Body of pancreas (tissue), 4 donors: ENCODE data around the gene SYNJ2.

Experiments used
- CTCF ChIP-seq, 7 experiments: fragments of 450-650 bp in 4 of 7; fragments of 200-600 bp in 3 of 7; sonication (generic) in 3 of 7; IDR thresholded peaks; one replicate each; pipeline ENCODE4 v1.5.1; 2016 to 2019; ENCODE audit warnings: antibody characterized with exemption in 7 of 7
- POLR2A ChIP-seq, 3 donors: fragments of 450-650 bp; IDR thresholded peaks; one replicate each; pipeline ENCODE4 v1.6.1; 2016; ENCODE audit warnings: antibody characterized with exemption in 3 of 3, mild to moderate bottlenecking in 2 of 3

- no peak for TF ChIP-seq CTCF (IDR thresholded peaks at IDR 0.05)
- no peak for TF ChIP-seq POLR2A (IDR thresholded peaks at IDR 0.05)
These were observed 80.2 kb downstream of the SYNJ2 start for GRCh38 chr6:158061709-158062461.
